GM18499 (cell line): ENCODE results near the gene ACTA1.
A peak's percentile ranks its signal among the peaks of the same experiment; 100 is the strongest.
"Not testable (repeated sequence)": the region's sequence is repeated elsewhere in the genome, so short reads cannot be mapped to it uniquely, and the experiment has no call there.

Source experiments
- ATAC-seq: cut with Tn5 transposase; IDR thresholded peaks from one replicate; pipeline ENCODE4 v1.9.1; 2021; ENCODE audit warnings: moderate number of reproducible peaks; ENCODE audit not compliant: insufficient read depth, unreplicated experiment

ACTA1 gene

GRCh38 chr1:229445828-229446227 is 11.9 kb upstream of the ACTA1 start:
- no peak for ATAC-seq

GRCh38 chr1:229440851-229441537 is 7.1 kb upstream of the ACTA1 start:
- ATAC-seq, result peak; percentile 92

- ATAC-seq, result no peak
Measured at GRCh38 chr1:229438021-229438420, 4.1 kb upstream of the ACTA1 start.

- ATAC-seq, result no peak
Measured at GRCh38 chr1:229437443-229437842, 3.5 kb upstream of the ACTA1 start.

GRCh38 chr1:229436201-229436600 is 2.3 kb upstream of the ACTA1 start:
- no peak for ATAC-seq

- ATAC-seq, result no peak
Measured at GRCh38 chr1:229434641-229435051, 752 bp upstream of the ACTA1 start.

- no peak for ATAC-seq
Measured at GRCh38 chr1:229433364-229434004, 410 bp downstream of the ACTA1 start.

- ATAC-seq, result no peak
Measured at GRCh38 chr1:229432905-229433304, 989 bp downstream of the ACTA1 start.

- no peak for ATAC-seq
Measured at GRCh38 chr1:229432116-229432461, 1.8 kb downstream of the ACTA1 start.

GRCh38 chr1:229431284-229432115 is 2.4 kb downstream of the ACTA1 start:
- ATAC-seq, result no peak

GRCh38 chr1:229430761-229431283 is 3.1 kb downstream of the ACTA1 start:
- no peak for ATAC-seq

- ATAC-seq, result no peak
Measured at GRCh38 chr1:229428256-229428655, 5.6 kb downstream of the ACTA1 start.

GRCh38 chr1:229427572-229427971 is 6.3 kb downstream of the ACTA1 start:
- no peak for ATAC-seq

- ATAC-seq, result no peak
Measured at GRCh38 chr1:229425564-229426159, 8.2 kb downstream of the ACTA1 start.

GRCh38 chr1:229420765-229421164 is 13.1 kb downstream of the ACTA1 start:
- no peak for ATAC-seq

GRCh38 chr1:229420224-229420623 is 13.7 kb downstream of the ACTA1 start:
- no peak for ATAC-seq

- not testable (repeated sequence) for ATAC-seq
Measured at GRCh38 chr1:229418586-229418985, 15.3 kb downstream of the ACTA1 start.

GRCh38 chr1:229412810-229413209 is 21.1 kb downstream of the ACTA1 start:
- ATAC-seq, result not testable (repeated sequence)

- no peak for ATAC-seq
Measured at GRCh38 chr1:229412056-229412455, 21.8 kb downstream of the ACTA1 start.

- no peak for ATAC-seq
Measured at GRCh38 chr1:229411434-229412055, 22.3 kb downstream of the ACTA1 start.
